ENCODE results near the gene PLPP6. TPM values are rescaled to one million over a fixed set of nuclear protein-coding genes. Genes with fewer than 3 reads are reported as not detected.

Gene PLPP6
- total and polyA plus RNA-seq, 2 of the 8 experiments (the other 6 are each of a cell fraction or from before 2014, with no cell fraction given): 11.8 to 13.3 TPM

DNA sequence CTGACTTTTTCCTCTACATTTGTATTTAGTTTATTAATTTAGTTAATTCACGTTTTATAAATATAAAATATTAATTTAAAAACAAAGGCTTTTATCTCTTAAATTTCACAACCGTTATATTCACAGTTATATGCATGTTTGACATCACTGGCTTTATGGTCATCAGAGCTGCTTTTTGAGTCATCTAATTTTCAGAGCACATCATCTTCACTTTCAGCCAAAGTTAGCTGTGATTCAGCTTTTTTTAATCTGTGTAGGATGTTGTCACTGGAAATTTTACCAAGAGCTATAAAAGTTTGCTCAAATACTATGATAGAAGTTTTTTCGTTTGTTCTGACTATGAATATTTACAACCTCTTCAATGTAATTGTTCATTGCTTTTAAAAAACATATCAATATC, 29.7 kb downstream of the PLPP6 start (continued):
- TF ChIP-seq, protein P1, sequence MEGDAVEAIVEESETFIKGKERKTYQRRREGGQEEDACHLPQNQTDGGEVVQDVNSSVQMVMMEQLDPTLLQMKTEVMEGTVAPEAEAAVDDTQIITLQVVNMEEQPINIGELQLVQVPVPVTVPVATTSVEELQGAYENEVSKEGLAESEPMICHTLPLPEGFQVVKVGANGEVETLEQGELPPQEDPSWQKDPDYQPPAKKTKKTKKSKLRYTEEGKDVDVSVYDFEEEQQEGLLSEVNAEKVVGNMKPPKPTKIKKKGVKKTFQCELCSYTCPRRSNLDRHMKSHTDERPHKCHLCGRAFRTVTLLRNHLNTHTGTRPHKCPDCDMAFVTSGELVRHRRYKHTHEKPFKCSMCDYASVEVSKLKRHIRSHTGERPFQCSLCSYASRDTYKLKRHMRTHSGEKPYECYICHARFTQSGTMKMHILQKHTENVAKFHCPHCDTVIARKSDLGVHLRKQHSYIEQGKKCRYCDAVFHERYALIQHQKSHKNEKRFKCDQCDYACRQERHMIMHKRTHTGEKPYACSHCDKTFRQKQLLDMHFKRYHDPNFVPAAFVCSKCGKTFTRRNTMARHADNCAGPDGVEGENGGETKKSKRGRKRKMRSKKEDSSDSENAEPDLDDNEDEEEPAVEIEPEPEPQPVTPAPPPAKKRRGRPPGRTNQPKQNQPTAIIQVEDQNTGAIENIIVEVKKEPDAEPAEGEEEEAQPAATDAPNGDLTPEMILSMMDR (IDR thresholded peaks at IDR 0.05; ENCODE audit: control extremely low read depth in 1 of 3, insufficient read depth in 1 of 3, low read depth in 1 of 3, low read length in 3 of 3): no peak
- TF ChIP-seq EZH2 (IDR thresholded peaks at IDR 0.05; ENCODE audit: low read depth, low read length, severe bottlenecking) (no peak), SIN3A (conservative IDR thresholded peaks at IDR 0.05 in 1 of 2, IDR thresholded peaks at IDR 0.05 in 1 of 2; ENCODE audit: low read depth in 1 of 2, low read length in 2 of 2) (no peak), BCL11A (IDR thresholded peaks at IDR 0.05; ENCODE audit: low read depth in 2 of 2, low read length in 2 of 2) (no peak), TAF1 (IDR thresholded peaks at IDR 0.05; ENCODE audit: low read depth, low read length) (no peak), KDM4A (IDR thresholded peaks at IDR 0.05; ENCODE audit: low read depth, low read length, severe bottlenecking) (no peak), SP1 (IDR thresholded peaks at IDR 0.05; ENCODE audit: low read depth, low read length) (no peak), POLR2AphosphoS5 (IDR thresholded peaks at IDR 0.05; ENCODE audit: low read depth, low read length) (no peak), SRF (IDR thresholded peaks at IDR 0.05; ENCODE audit: low read depth, low read length) (no peak)
- TF ChIP-seq, protein P2, sequence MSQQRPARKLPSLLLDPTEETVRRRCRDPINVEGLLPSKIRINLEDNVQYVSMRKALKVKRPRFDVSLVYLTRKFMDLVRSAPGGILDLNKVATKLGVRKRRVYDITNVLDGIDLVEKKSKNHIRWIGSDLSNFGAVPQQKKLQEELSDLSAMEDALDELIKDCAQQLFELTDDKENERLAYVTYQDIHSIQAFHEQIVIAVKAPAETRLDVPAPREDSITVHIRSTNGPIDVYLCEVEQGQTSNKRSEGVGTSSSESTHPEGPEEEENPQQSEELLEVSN (IDR thresholded peaks at IDR 0.05): no peak

Data from H1 (cell line).